ENCODE data around the gene OR52W1.
"Not testable (repeated sequence)": the region's sequence is repeated elsewhere in the genome, so short reads cannot be mapped to it uniquely, and the experiment has no call there.

Gene OR52W1

DNA sequence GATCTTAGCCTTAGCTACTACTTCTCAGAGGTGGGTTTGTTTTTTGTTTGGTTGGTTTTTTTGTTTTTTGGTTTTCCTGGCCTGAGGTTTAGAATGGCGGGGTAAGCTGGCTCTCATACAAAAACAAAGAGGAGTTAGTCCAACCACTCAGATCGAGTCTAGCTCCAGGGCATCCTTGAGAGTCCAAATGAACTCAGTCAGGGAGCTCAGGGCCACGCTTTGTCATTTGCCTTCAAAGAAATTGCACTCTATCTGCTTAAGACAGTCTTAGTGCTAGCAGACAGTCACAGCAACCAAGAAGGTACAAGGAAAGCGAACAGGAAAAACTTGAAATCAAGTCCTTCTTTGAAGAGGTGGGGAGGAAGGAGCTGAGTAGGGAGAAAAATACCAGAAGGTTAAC is 17.5 kb downstream of the OR52W1 start:
- in situ Hi-C loops (cut with MboI; ENCODE audit: low sequenced_read_pairs): no loop called here

DNA sequence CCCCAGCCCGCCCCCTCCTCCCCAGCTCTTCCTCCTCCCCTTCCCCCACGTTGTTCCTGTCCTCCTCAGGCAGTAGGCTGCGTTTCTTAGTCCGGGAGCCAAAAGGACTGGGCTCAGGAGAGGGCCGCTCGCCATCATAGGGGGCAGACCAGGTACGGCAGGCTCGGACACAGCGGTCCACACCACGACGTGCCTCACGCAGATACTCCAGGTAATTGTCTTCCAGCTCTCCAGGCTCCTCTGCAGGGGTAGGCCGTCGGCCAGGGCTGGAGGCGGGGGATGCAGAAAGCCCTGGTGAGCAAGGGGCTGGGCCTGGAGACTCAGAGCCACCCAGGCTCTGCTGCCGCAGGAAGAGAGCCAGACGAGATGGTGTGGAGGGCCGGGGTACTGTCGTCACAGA is 18.7 kb downstream of the OR52W1 start:
- in situ Hi-C loops (cut with MboI; ENCODE audit: low sequenced_read_pairs): no loop called here

DNA sequence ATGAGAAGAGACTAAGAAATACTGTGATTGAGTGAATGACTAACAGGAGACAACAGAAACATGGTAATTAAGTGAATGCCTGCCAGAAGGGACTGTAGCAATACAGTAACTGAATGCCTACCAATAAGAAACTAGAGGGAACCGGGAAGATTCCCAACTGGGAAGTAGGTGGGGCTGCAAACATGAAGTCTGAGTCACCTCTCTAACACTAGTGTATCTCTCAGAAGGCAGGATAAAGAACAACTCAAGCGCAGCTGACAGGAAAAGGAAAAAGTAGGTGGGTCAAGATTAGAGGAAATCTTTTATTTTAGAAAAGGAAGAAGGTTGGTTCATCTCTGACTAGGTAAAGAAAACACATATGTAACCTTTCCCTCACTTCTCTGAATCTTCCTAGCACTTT is 20.3 kb downstream of the OR52W1 start:
- in situ Hi-C loops (cut with MboI; ENCODE audit: low sequenced_read_pairs): no loop called here

DNA sequence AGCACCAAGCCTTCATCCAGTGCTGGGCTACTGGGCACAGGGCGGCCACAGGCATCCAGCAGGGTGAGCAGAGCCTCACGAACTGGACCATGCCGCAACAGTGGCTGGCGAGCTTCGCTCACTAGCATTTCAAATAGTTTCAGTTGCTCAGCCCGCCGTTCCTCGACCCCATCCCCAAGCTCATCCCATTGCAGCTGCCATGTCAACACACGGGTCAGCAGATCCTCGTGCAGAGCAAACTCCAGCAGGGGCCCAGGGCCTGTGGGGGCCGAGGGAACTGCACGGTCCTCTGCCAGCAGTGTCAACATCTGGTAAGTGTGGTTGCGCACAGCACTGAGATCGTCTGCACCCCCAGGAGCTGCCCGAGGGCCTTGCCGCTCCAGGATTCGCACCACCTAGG is 24.8 kb downstream of the OR52W1 start:
- in situ Hi-C loops (cut with MboI; ENCODE audit: low sequenced_read_pairs): no loop called here

DNA sequence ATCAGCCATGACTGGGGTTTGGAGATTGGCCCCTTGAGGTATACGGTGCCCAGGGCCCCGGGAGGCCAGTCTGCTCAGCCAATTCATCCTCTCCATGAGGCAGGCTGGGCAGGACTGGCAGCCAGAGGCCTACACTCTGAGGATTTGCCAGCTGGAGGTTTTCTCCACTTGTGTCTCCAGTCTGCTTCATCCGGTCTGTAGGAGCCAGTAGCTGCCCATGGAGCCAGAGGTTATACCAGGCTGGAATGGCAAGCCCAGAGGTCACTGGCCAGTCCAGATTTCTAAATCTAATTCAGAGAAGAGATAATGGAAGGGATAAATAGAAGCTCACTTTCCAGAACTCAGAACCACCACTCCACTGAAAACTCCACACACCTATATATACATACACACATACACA is 25.4 kb downstream of the OR52W1 start:
- in situ Hi-C loops (cut with MboI; ENCODE audit: low sequenced_read_pairs): no loop called here

GRCh38 chr11:6225024-6225423 is 26.0 kb downstream of the OR52W1 start:
- in situ Hi-C loops (cut with MboI; ENCODE audit: low sequenced_read_pairs): no loop called here

DNA sequence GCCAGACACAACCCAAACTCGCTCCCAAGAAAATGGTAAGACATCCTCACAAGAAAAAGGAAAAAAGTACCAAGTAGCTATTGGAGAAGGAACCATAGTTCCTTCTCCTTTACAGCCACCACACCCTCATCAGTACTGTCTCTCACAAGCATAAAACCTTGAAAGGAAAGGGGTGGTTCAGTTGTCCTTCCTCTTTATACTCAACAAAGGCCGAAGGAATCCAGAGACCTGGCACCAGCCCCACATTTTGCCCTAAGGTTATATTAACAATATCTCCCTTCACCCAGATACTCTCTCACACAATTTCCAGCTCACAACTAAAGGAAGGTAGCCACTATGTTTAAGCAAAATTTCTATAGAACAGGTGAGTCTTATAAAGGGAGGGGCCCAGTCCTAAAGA is 26.9 kb downstream of the OR52W1 start:
- in situ Hi-C loops (cut with MboI; ENCODE audit: low sequenced_read_pairs): no loop called here

- in situ Hi-C loops (cut with MboI; ENCODE audit: low sequenced_read_pairs): no loop called here
Measured at GRCh38 chr11:6228520-6228919, 29.5 kb downstream of the OR52W1 start.

GRCh38 chr11:6229911-6230310 is 30.9 kb downstream of the OR52W1 start:
- in situ Hi-C loops (cut with MboI; ENCODE audit: low sequenced_read_pairs): no loop called here

- in situ Hi-C loops (cut with MboI; ENCODE audit: low sequenced_read_pairs): no loop called here
Measured at GRCh38 chr11:6232899-6233298, 33.9 kb downstream of the OR52W1 start.

DNA sequence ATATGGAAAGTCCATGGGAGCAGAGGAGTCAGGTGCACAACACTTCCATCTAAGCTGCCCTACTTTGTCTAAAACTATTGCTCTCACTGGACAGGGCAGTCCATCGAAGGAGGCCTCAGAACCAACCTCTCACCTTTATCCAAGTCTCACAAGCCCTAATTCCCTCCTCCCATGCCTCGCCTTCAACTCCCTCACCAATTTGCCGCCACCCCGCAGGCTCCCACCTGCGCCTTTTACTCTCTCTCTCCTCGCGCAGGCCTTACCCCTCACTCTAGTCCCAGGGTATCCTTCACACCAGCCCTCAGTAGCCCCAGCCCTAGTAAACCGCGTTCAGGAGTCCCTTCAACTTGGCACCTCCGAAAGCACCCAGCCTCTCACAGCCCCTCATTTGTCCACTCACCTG is 35.0 kb downstream of the OR52W1 start:
- in situ Hi-C loops (cut with MboI; ENCODE audit: low sequenced_read_pairs): no loop called here

DNA sequence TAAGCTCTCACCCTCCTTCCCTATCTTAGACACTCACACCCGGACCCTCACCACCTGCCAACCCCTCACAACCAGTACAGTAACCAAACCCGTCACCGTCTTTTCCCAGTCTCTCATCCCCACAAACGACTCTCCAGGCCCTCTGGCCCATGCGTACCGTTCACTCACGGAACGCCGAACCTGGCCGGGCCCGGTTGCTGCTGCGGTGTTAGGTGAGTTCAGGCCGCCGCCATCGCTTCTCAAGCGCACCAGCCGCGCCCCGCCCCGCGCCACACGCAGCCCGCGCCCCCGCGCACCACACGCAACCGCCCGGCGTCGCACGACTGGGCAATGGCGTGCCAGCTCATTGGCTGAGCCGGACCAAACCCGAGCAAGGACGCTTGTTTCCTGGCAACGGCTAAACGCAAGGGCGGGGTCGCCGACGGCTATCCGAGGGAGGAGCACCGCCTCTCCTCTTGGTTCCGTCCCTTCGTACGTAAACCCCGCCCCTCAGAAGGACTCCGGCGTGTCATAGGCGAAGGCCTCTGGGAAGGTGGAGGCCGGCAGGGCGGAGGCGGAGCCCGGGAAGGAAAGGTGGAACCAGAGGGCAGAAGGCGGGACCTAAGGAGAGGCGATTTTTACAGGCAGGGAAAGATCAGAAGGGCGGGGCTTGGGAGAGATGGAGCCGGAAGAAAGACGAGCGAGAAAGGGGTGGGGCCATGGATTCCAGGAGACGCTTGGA is 35.5 kb downstream of the OR52W1 start, which contains the start of gene FHIP1B:
FHIP1B (minus strand) TSS at position 250 of the 721 bp plus-strand sequence. CDS start 10,120 bp downstream, outside the sequence.
- in situ Hi-C loops (cut with MboI; ENCODE audit: low sequenced_read_pairs): no loop called here

GRCh38 chr11:6237266-6237665 is 38.2 kb downstream of the OR52W1 start:
- in situ Hi-C loops (cut with MboI; ENCODE audit: low sequenced_read_pairs): no loop called here

DNA sequence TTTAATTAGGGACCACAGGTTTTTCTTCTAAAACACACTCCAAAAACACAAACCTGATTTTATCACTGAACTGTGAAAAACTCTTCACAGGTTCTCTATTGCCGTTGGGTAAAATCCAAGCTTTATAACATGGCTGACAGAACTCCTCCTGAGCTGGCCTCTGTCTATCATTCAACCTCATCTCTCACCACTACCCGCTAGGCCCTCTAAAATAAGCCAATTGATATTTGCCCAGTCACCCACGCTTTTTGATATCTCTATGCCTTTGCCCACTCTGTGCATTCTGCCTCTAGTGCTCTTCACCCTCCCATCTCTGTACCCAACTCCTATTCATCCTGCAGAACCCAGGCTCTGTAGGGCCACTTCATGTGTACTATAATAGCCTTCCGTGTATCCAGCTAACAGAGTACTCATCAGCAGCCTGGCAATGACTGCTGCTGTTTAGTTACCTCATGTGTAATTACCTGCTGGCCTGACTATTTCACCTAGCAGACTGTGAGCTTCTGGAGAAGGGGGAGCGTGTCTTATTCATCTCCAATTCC is 38.8 kb downstream of the OR52W1 start:
- in situ Hi-C loops (cut with MboI; ENCODE audit: low sequenced_read_pairs): no loop called here

GRCh38 chr11:6238902-6239301 is 39.9 kb downstream of the OR52W1 start, which contains the start of gene CNGA4:
TSS of gene CNGA4 (plus strand) at chr11:6239089. CDS start at chr11:6239207, 118 bp downstream.
- in situ Hi-C loops (cut with MboI; ENCODE audit: low sequenced_read_pairs): no loop called here

- in situ Hi-C loops (cut with MboI; ENCODE audit: low sequenced_read_pairs): no loop called here
Measured at GRCh38 chr11:6240139-6240538, 41.1 kb downstream of the OR52W1 start.

DNA sequence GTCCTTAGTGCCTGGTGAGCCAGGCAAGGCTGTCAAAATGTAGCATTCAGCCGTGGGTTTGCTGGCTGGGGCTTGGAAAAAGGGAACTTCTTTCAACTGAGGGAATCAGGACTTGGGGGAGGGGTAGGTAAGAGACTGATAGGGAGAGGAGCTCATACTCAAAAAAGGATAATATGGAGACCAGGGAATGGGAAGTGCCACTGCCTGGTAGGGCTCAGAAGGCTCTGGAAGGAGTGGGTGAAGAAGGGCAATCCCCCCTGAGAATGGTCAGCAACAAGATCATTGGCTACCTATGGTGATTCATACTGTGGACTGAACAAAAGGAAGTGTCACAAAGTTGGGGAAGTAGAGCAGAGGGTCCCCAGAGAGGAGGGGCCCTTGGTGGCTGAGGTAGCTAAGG is 41.8 kb downstream of the OR52W1 start:
- in situ Hi-C loops (cut with MboI; ENCODE audit: low sequenced_read_pairs): no loop called here

DNA sequence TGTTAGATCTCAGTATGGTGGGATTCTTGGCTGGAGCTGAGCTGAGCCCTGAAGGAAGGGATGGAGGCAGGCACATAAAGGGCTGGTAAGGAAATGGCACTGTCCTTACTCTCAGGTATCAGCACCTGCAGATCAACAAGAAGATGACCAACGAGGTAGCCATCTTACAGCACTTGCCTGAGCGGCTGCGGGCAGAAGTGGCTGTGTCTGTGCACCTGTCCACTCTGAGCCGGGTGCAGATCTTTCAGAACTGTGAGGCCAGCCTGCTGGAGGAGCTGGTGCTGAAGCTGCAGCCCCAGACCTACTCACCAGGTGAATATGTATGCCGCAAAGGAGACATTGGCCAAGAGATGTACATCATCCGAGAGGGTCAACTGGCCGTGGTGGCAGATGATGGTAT is 42.3 kb downstream of the OR52W1 start:
- in situ Hi-C loops (cut with MboI; ENCODE audit: low sequenced_read_pairs): no loop called here

DNA sequence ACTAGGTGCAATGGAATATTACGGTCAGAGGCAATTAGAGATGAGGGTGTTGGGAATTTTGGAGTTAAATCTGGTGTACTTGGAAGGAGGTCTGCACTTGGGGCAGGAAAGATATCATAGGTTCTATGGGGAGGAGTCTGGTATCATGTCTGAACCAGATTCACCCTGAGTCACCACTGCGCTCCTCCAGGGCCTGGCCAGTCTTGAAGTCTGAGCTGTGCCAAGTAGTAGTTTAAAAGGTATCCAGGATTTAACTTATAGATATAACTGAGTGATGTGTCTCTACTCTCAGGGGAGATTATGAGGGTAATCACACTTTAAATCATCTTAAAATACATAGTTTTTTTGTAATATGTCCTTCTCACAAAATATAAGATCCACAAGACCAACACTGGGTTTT is 46.5 kb downstream of the OR52W1 start:
- in situ Hi-C loops (cut with MboI; ENCODE audit: low sequenced_read_pairs): no loop called here

GRCh38 chr11:6248248-6248647 is 49.2 kb downstream of the OR52W1 start:
- in situ Hi-C loops (cut with MboI; ENCODE audit: low sequenced_read_pairs): no loop called here

- in situ Hi-C loops (cut with MboI; ENCODE audit: low sequenced_read_pairs): not testable (repeated sequence)
Measured at GRCh38 chr11:6248897-6249296, 49.9 kb downstream of the OR52W1 start.

Data from HL-60/S4 (cell line).